HepG2 (cell line): ENCODE data around the gene CFAP97. TPM values are rescaled to one million over a fixed set of nuclear protein-coding genes. Genes with fewer than 3 reads are reported as not detected.

Experiments used
- CSRNP1 ChIP-seq: sonication (generic); formaldehyde crosslinking; IDR thresholded peaks from 2 replicates; pipeline ENCODE4 v1.8.1; 2023; ENCODE audit warnings: mild to moderate bottlenecking, missing genetic modification reagents
- ETS1 ChIP-seq: sonication (generic); formaldehyde crosslinking; IDR thresholded peaks from 2 replicates; pipeline ENCODE4 v1.4.0; 2020; ENCODE audit warnings: missing genetic modification reagents
- FOSL2 ChIP-seq: sonication (generic); formaldehyde crosslinking; IDR thresholded peaks from 2 replicates; pipeline ENCODE4 v1.4.0; 2020; ENCODE audit warnings: missing genetic modification reagents
- HDAC6 ChIP-seq: fragments of 200-600 bp; sonication (generic); IDR thresholded peaks from 2 replicates; pipeline ENCODE4 v1.7.0; 2017; ENCODE audit warnings: mild to moderate bottlenecking, antibody characterized with exemption, low read length, low read depth
- HNF1A ChIP-seq, 2 experiments: sonication (generic) in 1 of 2; formaldehyde crosslinking in 1 of 2; IDR thresholded peaks; 2 replicates each; pipeline versions ENCODE4 v1.4.0 to v1.6.1; 2016 to 2020; ENCODE audit warnings: borderline replicate concordance in 1 of 2, low read depth in 1 of 2, mild to moderate bottlenecking in 1 of 2, missing genetic modification reagents in 1 of 2
- HNRNPLL ChIP-seq: fragments of 200-400 bp; formaldehyde crosslinking; IDR thresholded peaks from 2 replicates; pipeline ENCODE4 v1.6.1; 2017; ENCODE audit warnings: mild to moderate bottlenecking, low read depth, low read length; ENCODE audit not compliant: poor library complexity, severe bottlenecking
- MAF1 ChIP-seq: sonication (generic); formaldehyde crosslinking; IDR thresholded peaks from 2 replicates; pipeline ENCODE4 v1.5.0; 2020; ENCODE audit warnings: missing genetic modification reagents, borderline replicate concordance
- MIXL1 ChIP-seq: IDR thresholded peaks from 2 replicates; pipeline ENCODE4 v1.6.1; 2016
- NFYB ChIP-seq: sonication (generic); formaldehyde crosslinking; IDR thresholded peaks from 2 replicates; pipeline ENCODE4 v1.4.0; 2020; ENCODE audit warnings: missing genetic modification reagents
- SP4 ChIP-seq: sonication (generic); formaldehyde crosslinking; IDR thresholded peaks from 2 replicates; pipeline ENCODE4 v1.8.1; 2023; ENCODE audit warnings: mild to moderate bottlenecking, missing genetic modification reagents
- TEAD3 ChIP-seq: optimal IDR thresholded peaks from 2 replicates; pipeline ENCODE3; 2016; ENCODE audit warnings: borderline replicate concordance
- UBTF ChIP-seq: sonication (generic); formaldehyde crosslinking; IDR thresholded peaks from 2 replicates; pipeline ENCODE4 v1.4.0; 2020; ENCODE audit warnings: mild to moderate bottlenecking, missing genetic modification reagents
- ZBTB3 ChIP-seq: sonication (generic); formaldehyde crosslinking; IDR thresholded peaks from 2 replicates; pipeline ENCODE4 v1.4.0; 2020; ENCODE audit warnings: low read depth, mild to moderate bottlenecking, moderate library complexity, missing genetic modification reagents, borderline replicate concordance
- ZNF431 ChIP-seq: sonication (generic); formaldehyde crosslinking; IDR thresholded peaks from 2 replicates; pipeline ENCODE4 v1.9.0; 2022; ENCODE audit warnings: missing genetic modification reagents, low read depth, mild to moderate bottlenecking, borderline replicate concordance
- ZNF432 ChIP-seq: sonication (generic); formaldehyde crosslinking; IDR thresholded peaks from 2 replicates; pipeline ENCODE4 v1.5.0; 2020; ENCODE audit warnings: missing genetic modification reagents, mild to moderate bottlenecking, borderline replicate concordance
- ZNF614 ChIP-seq: IDR thresholded peaks from 2 replicates; pipeline ENCODE4 v1.6.1; 2018; ENCODE audit warnings: missing biosample characterization, missing genetic modification reagents, inconsistent platforms, borderline replicate concordance
- ZNF761 ChIP-seq: sonication (generic); formaldehyde crosslinking; conservative IDR thresholded peaks from 2 replicates; pipeline ENCODE4 v1.4.0; 2020; ENCODE audit warnings: mild to moderate bottlenecking, missing genetic modification reagents
- polyA plus RNA-seq, 8 experiments: library from polyadenylated mRNA; depleted of rRNA in 3 of 8; stranded (reverse) in 7 of 8; unstranded in 1 of 8; fragments of >200 nt; fragmentation: Illumina TruSeq in 4 of 8; extraction: Trizol in 4 of 8; gene quantifications; 2 replicates each; pipeline versions ENCODE4 v1.2.1 to v1.2.3, GENCODE V29; 2011 to 2016; ENCODE audit warnings: low read depth in 4 of 8, missing spikeins in 1 of 8, mixed read lengths in 1 of 8; ENCODE audit not compliant: insufficient read depth in 1 of 8
- total RNA-seq, 5 experiments: library from RNA; depleted of rRNA; stranded (reverse); fragments of >200 nt; fragmentation: Illumina TruSeq; extraction: Trizol; gene quantifications; 2 replicates each; pipeline ENCODE4 v1.2.3, GENCODE V29; 2016; ENCODE audit warnings: low read depth in 1 of 5

CFAP97 gene
- total and polyA plus RNA-seq, 2 of the 13 experiments (the other 11 are each of a cell fraction or from before 2014, with no cell fraction given), result 32.1 to 44.4 TPM

DNA sequence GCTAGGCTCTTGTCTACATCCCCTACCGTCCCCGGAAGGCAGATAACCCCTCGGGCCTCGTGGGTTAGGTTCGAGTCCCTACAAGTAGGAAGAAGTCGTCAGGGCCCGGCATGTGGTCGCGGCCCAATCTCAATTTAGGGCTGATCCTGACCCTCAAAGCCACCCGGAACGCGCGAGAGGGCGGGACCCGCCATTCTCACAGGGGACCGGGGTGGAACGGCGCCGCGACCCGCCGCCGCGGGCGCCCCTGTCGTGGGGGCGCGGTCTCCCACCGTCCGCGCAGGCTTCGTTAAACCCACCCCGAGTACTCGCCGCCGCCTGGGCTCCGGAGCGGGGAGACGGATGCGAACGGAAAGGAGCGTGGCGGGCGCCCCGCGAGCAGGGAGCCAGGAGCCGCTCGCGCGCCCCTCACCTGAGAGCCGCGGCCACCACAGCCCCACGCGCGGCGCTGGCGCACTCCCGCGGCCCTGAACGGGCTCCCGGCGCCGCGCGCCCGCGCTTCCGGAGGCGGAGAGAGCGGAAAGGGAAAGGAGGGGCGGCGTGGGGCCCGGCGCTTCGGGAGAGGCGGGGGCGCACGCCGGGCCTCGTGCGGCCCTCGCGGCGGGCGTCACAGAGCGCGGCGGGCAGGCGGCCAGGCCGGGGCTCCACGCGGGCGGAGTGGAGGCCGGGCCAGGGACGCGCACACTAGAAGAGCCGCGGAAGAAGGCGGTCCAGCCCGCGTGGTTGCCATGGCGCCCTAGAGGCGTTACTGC is at the start of gene CFAP97 (continued):
- TF ChIP-seq HNF1A (IDR thresholded peaks at IDR 0.05; ENCODE audit: low read depth) (no peak), HNF1A (CRISPR knock-in tag; IDR thresholded peaks at IDR 0.05; ENCODE audit: borderline replicate concordance) (no peak), ZNF614 (CRISPR knock-in tag) (no peak; the same call in 1 of the 2 replicates), UBTF (CRISPR knock-in tag) (peak; percentile 62; the same call in 1 of the 2 replicates), HDAC6 (no peak), ZNF432 (no peak), MIXL1 (CRISPR knock-in tag) (no peak), SP4 (CRISPR knock-in tag) (peak; percentile 79), ZBTB3 (no peak; the same call in 1 of the 2 replicates), ETS1 (CRISPR knock-in tag) (no peak), NFYB (no peak), MAF1 (no peak), TEAD3 (CRISPR knock-in tag) (no peak), HNRNPLL (peak; percentile 60), ZNF431 (CRISPR knock-in tag) (peak; percentile 72; the same call in 1 of the 2 replicates), FOSL2 (no peak), CSRNP1 (CRISPR knock-in tag) (0 out of 2 replicates have a peak, but pooled peaks have one; percentile 26), ZNF761 (CRISPR knock-in tag) (no peak)
